Endometrial microvascular endothelial cells (primary cell): ENCODE results near the gene RTN4RL2. TPM values are rescaled to one million over a fixed set of nuclear protein-coding genes. Genes with fewer than 3 reads are reported as not detected.
"Not testable (repeated sequence)": the region's sequence is repeated elsewhere in the genome, so short reads cannot be mapped to it uniquely, and the experiment has no call there.

Source experiments
- in situ Hi-C: cut with HindIII; loops from 2 replicates; pipeline ENCODE4 v1.10.0; 2017; ENCODE audit warnings: low sequenced_read_pairs, low pct_unique_long_range_greater_than_20kb; ENCODE audit errors: inconsistent ontology term
- total RNA-seq: library from RNA; depleted of rRNA; stranded (reverse); fragments of >200 nt; gene quantifications from one replicate; pipeline ENCODE4 v1.2.3, GENCODE V29; 2015; ENCODE audit errors: inconsistent ontology term

RTN4RL2 gene
- total RNA-seq, 1 donor from 2014 or later, result not detected

DNA sequence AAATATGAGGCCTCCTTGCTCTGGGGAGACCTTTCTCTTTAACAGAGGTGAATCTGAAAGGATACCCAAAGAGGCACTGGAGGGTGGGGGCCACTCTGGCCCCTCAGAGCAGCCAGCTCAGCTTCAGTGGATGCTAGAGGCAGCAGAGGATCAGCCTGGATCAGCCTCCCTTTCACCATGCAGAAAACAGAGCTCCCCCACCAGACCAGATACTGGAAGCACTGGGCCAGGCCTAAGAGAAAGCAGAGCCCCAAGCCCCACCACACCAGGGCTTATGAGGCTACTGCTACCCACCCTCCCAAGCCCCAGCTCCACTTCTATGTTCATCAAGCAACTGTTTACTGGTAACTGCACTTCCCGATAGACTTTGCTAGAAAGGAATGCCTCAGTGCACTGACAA, 29.4 kb upstream of the RTN4RL2 start:
- in situ Hi-C loops, result no loop called here

DNA sequence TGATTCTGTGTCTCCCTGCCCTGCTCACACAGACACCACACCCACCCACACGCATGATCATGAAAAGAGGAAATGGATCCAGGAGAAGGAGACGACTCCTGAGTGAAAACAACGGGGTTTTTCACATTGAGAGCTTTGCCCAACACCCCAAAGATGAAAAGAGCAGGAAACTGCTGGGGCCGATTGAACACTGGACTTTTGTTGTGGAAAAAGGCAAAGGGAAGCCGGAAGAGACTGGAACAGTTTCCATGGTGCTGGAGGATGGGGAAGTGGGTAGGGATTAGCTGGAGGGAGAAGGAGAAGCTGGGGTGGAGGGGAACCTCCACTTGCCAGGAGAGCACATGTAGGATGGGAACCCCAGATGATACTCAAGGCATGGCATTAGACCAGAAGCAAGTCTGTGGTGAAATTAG, 28.2 kb upstream of the RTN4RL2 start:
- in situ Hi-C loops, result no loop called here

DNA sequence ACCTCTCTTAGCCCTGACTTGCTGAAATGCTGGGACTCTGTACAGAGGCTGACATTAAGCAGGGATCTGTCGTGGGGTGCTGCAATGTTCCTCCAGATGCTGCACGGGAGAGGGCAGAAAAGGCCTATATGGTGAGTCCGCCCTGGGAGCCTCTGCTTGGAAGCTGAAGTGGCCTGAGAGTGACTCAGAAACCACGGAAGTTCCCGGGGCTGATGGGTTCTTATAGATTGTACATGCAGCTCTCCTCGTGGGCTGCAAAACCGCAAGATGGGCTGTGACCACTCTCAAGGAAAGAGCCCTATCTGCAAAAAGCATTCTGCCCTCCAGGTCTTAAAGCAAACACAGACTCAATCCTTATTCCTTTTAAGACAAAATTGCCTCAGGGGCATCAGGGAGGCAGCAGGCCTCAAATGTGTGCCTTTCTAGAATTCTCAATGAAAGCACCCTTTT, 27.6 kb upstream of the RTN4RL2 start:
- in situ Hi-C loops, result no loop called here

DNA sequence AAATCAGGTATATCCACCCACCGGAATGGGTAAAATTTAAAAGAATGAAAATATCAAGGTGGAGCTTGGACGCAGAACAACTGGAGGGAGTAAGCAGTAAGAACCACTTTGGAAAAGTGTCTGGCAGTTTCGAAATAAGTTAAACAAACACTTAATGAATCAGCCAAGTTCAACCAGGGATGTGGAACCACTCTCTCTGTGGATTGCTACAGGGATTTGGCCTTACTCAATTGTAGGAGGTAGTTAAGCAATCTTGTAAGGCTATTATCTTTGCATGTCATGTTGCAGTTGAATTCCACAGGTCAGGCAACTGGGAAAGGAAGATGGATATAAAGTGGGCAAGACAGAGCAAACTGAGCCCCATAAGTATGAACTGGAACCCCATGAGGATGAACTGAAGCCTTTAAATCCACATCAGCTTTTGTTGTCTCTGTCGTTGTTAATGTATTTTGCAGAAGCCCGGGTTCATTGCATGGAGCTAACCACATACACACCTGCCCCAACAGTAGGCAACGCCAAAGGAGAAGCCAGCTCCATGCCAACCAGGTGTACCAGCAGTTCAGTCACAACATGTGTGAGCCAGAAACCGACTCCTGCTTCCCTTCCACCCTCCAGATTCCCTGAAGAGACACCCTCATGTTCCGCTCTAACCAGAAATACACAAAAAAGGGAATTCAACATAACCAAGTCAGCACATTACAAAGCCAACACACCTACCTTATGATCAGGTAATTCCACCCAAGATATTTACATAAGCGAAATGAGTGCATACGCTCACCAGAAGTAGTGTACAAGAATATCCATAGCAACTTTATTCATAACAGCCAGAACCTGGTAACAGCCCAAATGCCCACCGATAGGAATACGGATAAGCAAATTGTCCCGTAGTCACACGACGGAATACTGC, 25.4 kb upstream of the RTN4RL2 start:
- in situ Hi-C loops, result no loop called here

DNA sequence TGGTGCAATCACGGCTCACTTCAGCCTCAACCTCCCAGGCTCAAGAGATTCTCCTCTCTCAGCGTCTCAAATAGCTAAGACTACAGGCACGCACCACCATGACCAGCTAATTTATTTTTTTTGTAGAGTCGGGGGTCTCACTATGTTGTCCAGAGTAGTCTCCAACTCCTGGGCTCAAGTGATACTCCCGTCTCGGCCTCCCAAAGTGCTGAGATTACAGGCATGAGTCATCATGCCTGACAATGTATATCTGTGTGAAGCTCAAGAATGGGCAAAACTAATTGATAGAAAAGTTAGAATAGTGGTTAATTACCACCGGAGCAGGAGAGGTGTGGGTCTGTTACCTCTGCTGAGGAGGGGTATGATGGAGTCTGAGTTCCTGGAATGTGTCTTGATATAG, 24.3 kb upstream of the RTN4RL2 start:
- in situ Hi-C loops, result no loop called here

DNA sequence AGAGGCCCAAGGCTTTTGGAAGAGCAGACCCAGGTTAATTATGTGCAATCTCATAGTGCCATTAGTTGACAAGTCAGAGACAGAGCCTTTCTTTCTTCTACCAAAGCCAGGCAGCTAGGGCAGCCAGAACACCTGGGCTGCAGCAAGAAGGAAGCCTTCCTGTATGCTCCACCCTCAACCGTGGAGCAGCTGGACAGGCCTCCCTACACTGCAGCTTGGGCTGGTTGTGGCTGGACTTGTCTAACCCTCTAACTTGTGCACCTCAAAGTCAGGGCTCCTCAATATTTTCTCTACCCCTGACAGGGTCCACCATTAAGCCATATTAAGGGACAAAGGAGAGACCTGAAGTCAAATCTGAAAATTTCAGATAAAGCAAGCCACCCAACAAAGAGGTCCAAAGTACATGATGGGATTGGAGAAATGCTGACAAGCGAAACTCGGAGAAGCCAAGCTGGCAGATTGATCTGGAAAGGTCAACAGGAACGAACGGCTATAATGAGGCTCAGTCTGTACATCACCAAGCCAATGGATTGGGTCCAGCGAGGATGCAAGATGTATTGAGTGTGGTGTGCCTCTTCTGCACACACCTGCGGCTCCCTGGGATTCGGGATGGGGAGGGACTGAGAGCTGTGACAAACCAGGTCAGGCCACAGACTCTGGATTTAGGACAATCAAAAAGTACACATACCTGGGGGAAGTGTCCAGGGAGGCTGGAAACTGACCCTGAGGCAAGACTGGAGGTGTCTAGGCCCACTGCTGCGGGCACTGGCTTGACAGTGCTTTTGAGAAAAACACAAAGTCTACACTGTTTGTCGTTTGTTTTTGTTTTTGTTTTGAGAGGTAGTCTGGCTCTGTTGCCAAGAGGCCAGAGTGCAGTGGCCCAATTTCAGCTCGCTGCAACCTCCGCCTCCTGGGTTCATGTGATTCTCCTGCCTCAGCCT, 21.7 kb upstream of the RTN4RL2 start:
- in situ Hi-C loops, result no loop called here

DNA sequence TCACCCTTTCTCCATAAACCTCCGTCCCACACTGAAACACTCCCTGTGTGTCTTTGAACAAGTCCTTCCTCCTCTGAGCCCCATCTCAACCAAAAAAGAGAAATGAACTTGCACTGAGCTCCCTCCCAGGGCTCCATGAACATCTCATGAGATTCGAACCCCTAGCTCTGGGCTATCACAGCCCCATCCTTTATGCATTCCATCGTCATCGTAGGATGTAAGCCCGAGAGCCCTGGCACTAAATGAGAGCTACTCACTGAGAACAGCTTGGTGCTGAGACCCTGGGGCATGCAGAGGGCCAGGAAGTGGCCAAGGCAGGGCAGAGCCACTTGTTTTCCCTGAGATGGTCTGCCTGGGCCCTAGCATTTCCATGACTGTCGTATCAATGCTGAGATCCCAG, 20.5 kb upstream of the RTN4RL2 start:
- in situ Hi-C loops, result no loop called here

DNA sequence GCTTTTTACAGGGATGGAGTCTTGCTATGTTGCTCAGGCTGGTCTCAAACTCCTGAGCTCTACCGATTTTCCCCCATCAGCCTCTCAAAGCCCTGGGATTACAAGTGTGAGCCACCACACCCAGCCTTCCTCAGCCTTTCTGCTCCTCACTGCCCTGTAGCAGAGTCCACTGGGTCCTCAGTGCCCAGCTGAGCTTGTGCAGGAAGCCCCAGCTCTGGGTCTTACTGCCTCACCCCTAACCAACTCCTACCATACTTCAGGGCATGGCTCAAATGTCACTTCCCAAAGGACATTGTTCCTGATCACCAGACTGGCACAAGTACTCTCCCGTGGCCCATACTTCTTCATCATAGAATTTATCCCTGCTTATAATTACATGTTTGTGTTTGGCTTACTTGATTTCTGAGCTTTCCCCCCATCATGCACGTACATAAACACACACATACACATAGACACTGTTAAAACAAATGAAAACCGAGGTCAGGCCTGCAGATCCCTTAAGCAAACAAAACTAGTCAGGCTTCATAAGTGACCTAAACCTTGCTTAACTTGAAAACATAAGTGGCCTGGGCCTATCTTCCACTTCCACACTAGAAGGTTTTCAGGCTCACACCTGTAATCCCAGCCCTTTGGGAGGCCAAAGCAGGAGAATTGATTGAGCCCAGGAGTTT, 19.4 kb upstream of the RTN4RL2 start:
- in situ Hi-C loops, result no loop called here

DNA sequence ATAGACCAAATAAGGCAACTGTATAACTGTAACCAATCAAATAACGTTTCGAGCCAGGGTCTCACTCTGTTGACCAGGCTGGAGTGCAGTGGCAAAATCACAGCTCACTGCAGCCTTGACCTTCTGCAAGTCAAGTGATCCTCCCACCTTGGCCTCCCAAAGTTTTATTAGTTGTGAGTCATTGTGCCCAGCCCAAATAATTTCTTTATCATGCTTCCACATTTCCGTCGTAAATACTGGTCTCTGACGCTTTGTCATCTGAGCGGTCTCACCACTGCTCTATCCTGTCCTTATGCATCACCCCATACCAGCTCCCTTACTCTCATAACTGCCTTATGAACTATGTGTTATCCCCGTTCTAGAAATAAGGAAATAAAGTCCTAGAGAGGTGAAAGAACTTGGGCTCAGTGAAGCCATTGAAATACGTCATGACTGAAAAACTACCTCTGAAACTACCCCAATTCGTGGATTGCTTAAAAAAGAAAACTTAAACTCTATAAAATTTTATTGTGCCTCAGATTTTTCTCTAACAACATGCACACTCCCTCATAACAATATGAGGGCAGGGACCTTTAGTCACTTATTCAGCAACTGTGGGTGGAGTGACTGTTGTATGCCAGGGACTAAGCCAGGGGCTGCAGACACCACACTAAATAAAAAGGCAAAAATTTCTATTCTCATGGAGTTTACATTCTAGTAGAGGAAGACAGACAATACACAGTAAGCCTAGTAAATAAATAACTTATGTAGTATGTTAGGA, 15.8 kb upstream of the RTN4RL2 start:
- in situ Hi-C loops, result no loop called here

DNA sequence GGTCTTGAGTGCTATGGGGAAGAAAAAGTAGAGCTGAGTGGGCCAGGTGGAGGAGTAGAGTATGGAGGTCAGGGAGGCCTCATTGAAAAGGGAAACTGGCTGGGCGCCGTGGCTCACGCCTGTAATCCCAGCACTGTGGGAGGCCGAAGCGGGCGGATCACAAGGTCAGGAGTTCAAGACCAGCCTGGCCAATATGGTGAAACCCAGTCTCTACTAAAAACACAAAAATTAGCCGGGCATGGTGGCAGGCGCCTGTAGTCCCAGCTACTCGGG, 15.3 kb upstream of the RTN4RL2 start:
- in situ Hi-C loops, result not testable (repeated sequence)

DNA sequence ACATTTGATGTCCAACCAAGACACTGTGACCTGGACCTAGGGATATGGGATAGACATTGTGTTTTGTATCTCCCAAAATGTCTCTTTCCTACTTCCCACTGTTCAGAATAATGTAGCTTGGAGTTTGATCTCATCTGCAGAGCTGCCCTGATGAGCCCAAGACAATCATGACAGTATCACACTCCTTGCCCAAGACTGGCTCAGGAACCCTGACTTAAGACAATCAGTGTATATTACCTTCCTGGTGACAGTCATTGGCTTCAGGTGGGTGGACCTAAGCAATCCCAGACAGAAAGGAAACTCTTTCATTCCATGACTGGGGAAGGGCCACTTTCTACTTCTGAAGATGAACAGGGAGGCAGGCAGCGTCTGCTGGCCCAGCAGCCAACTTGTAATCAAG, 14.3 kb upstream of the RTN4RL2 start:
- in situ Hi-C loops, result no loop called here

DNA sequence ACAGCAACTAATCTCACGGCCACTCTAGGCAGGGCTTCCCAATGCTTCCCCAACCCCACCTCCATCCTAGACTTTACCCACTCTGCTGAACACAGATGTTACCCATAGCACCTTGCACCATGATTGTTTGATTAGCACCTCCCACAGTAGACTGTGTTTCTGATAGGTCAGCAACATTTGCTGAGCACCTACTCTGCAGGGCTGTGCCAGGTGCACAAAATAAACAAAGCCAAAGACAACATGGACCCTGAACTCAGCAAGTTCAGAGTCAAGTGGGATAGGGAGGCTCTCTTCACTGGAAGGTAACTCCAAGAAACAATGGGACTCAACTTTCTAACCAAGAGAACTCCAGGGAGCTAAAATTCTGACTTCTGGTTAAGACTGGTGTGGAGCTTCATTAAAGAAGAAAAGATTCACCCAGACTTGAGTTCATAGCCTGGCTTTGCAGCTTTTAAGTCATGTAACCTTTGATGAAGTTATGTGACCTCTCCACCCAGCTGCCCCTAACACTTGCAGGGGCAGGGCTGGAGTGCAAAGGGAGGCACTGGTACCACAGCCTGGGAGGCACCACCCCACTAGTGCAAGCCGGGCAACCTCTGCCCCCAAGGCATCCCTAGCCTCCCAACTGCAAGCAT, 6.7 kb upstream of the RTN4RL2 start:
- in situ Hi-C loops, result no loop called here

DNA sequence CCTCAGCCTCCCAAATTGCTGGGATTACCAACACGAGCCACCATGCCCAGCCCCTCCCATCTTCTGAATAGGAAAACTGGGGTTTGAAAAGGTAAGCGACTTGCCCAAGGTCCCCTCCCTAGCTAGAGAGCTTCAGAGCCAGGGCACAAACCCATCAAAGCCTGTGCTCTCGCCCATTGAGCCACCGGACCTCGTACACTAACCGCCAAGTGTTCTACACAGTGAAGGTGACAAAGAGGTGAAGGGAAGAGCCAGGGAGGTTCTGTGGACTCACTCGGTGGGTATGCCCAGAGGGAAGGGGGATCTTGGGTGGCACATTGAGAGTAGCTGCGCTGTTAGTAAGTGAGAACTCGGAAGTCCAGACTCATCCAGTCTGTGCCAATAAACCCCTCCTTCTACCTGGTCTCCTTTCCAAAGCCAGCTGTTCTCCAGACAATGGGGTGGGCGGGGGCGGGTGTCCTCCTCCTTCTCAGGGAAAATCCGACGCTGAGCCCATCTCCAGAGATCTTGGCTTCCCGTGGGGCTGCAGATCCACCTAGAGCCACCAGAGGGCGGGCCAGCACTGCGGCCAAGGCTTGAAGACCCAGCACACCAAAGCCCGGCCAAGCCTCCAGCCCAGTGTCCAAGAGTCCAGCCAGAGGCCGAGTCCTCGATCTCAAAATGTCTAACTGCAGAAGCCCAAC, 3.2 kb upstream of the RTN4RL2 start:
- in situ Hi-C loops, result no loop called here

DNA sequence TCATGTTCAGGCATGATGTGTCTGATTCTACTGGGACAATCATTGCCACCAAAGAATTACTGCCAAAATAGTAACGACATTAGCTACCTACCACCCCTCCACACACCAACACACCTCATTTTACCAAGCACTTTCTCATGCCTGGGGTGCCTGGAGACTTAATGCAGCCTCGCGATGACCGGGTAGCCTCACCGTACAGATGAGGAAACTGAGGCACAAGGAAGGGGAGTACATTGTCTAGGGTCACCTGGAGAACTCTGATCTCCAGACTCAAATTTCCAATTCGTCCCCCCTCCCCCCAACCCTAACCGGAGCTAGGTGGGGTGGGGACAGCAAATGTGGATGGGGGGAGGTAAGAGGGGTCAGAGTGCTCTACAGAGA, 2.7 kb upstream of the RTN4RL2 start:
- in situ Hi-C loops, result no loop called here

DNA sequence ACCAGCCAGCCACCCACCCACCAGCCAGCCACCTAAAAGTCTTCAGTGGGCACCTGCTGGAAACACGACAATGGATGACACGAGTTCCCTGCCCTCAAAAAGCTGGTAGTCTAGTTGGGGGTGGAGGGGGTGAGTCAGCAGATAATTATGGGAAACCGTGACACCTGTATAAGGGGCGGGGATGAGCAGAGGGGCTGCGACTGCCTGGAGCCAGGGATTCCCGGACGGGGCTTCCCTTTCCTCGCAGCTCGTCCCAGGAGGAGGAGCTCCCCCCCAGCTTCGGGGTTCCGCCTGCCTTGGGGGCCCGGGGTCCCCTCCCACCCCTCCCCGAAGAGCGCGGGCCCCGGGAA, 2.3 kb upstream of the RTN4RL2 start:
- in situ Hi-C loops, result no loop called here

DNA sequence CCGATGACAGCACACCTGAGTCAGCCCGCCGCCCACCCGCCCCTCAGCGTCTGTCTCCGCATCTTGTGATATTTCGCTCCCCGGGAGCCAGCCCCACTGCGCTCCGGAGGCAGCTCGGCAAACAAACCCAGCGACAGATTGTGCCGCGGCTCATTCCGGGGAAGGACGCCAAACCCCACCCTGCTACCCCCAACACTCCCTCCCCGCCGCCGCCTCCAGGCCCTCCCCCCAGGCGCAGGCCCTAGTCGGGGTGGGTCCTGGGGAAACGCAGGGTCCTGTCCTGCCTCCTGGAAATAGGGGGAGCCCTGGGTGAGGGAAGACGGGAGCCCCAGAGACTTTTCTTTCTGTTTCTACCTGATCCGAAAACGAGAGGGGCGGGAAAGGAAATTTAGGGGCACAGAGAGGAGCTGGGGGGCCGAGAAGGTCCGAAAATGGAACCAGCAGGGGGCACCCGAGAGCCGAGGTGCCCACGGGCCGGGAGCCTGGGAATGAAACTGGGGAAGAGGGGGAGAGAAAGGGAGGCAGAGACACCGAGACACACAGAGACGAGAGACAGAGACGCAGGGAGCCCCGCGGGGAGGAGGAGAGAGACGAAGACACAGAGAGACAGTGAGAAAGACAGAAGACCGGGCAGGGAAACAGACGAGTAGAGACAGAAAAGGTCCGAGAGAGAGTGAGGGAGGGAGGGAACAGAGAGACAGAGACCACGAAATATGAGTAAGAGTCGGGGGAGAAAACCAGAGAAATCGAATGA, 1.7 kb upstream of the RTN4RL2 start:
- in situ Hi-C loops, result no loop called here
